Neural progenitor cell (in vitro differentiated cells): ENCODE data around the gene SYNRG. TPM values are rescaled to one million over a fixed set of nuclear protein-coding genes. Genes with fewer than 3 reads are reported as not detected.

Source experiments
- DNase-seq: peaks from one replicate; pipeline ENCODE4 v3.0.0-alpha.2; 2016; ENCODE audit warnings: low spot score
- H2AFZ ChIP-seq: fragments of 200-600 bp; sonication (generic); replicated peaks from 2 replicates; pipeline ENCODE4 v1.6.1; 2016; ENCODE audit warnings: antibody characterized with exemption
- H3F3A ChIP-seq: fragments of 200-600 bp; sonication (generic); 2 replicates; pipeline ENCODE4 v1.6.1; 2016; ENCODE audit warnings: antibody characterized with exemption, low read depth
- H3K27ac ChIP-seq: fragments of 200-600 bp; sonication (generic); 2 replicates; pipeline ENCODE4 v1.5.1; 2016; ENCODE audit warnings: mild to moderate bottlenecking
- H3K27me3 ChIP-seq: fragments of 200-600 bp; sonication (generic); 2 replicates; pipeline ENCODE4 v1.6.1; 2016; ENCODE audit warnings: mild to moderate bottlenecking, moderate library complexity
- H3K36me3 ChIP-seq: fragments of 200-600 bp; sonication (generic); 2 replicates; pipeline ENCODE4 v1.5.1; 2016
- H3K4me1 ChIP-seq: fragments of 200-600 bp; sonication (generic); 2 replicates; pipeline ENCODE4 v1.6.1; 2016; ENCODE audit warnings: mixed run types
- H3K4me2 ChIP-seq: fragments of 200-600 bp; sonication (generic); 2 replicates; pipeline ENCODE4 v1.6.1; 2016
- H3K4me3 ChIP-seq: fragments of 200-600 bp; sonication (generic); 2 replicates; pipeline ENCODE4 v1.5.1; 2016
- H3K79me2 ChIP-seq: fragments of 200-600 bp; sonication (generic); 2 replicates; pipeline ENCODE4 v1.6.1; 2016; ENCODE audit warnings: low read depth
- H3K9ac ChIP-seq: fragments of 200-600 bp; sonication (generic); 2 replicates; pipeline ENCODE4 v1.6.1; 2016
- H3K9me3 ChIP-seq: fragments of 200-600 bp; sonication (generic); 2 replicates; pipeline ENCODE4 v1.5.1; 2016; ENCODE audit warnings: low read depth
- H4K20me1 ChIP-seq: fragments of 200-600 bp; sonication (generic); 2 replicates; pipeline ENCODE4 v1.6.1; 2016; ENCODE audit warnings: low read depth
- H3K27ac Mint-ChIP-seq: 3 replicates; pipeline ENCODE4 v1.8.0; 2021; ENCODE audit warnings: mixed read lengths
- H3K27me3 Mint-ChIP-seq: 2 replicates; pipeline ENCODE4 v1.8.0; 2022; ENCODE audit warnings: low read depth, mild to moderate bottlenecking, inconsistent platforms, moderate library complexity, mixed read lengths; ENCODE audit not compliant: insufficient read depth
- H3K36me3 Mint-ChIP-seq: 3 replicates; pipeline ENCODE4 v1.8.0; 2021; ENCODE audit warnings: mixed read lengths
- H3K4me1 Mint-ChIP-seq: 3 replicates; pipeline ENCODE4 v1.8.0; 2021; ENCODE audit warnings: mixed read lengths
- H3K4me3 Mint-ChIP-seq: 3 replicates; pipeline ENCODE4 v1.8.0; 2021; ENCODE audit warnings: mild to moderate bottlenecking, moderate library complexity, mixed read lengths
- H3K9me3 Mint-ChIP-seq: 3 replicates; pipeline ENCODE4 v1.8.0; 2020; ENCODE audit warnings: mixed read lengths
- CTCF ChIP-seq: fragments of 200-600 bp; sonication (generic); IDR thresholded peaks from 2 replicates; pipeline ENCODE4 v1.5.1; 2017; ENCODE audit warnings: antibody characterized with exemption, mild to moderate bottlenecking
- EZH2 ChIP-seq: fragments of 200-600 bp; sonication (generic); IDR thresholded peaks from 2 replicates; pipeline ENCODE4 v1.6.1; 2017; ENCODE audit warnings: antibody characterized with exemption, mild to moderate bottlenecking, moderate library complexity
- EZH2phosphoT487 ChIP-seq: fragments of 200-600 bp; sonication (generic); IDR thresholded peaks from 2 replicates; pipeline ENCODE4 v1.6.1; 2017; ENCODE audit warnings: antibody characterized with exemption
- total RNA-seq: library from RNA; depleted of rRNA; stranded (reverse); fragments of >200 nt; gene quantifications from 2 replicates; pipeline ENCODE4 v1.2.3, GENCODE V29; 2015; ENCODE audit warnings: low replicate concordance

Gene SYNRG
- total RNA-seq, 1 donor from 2014 or later, result 22.4 TPM

DNA sequence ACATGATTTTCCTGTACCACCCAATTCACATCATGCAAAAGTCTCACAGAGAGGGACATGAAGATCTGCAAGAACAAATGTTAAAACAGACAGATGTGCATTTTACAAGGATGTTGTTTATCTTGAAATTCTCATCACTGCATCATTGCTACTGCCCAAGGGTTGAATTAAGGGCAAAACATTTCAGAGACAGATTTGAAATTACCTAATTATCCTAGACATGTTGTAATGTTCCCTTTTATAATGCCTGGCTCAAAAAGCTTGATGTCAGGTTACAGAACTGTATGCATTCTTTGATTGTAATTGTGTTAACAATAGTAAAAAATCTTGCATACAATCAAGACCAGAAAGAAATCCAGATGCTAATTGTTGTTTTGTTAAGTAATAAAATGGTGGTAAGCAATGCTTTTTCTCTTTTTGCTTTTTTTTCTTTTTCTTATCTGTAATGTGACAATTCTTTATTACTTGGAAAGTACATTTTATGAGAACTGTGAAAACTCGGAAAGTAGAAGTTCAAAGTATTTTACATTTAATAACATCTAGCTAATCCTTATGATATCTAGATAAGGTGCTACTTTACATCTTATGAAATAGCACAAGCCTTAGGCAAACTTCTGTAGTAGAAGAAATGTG lies 123.2 kb downstream of the SYNRG start:
- no peak for DNase-seq
- peaks cover 44% of the 10 kb centered on the region for H3F3A ChIP-seq
- no peak overlapping the region for H3K4me3 Mint-ChIP-seq
- H3K9ac ChIP-seq, result no peak overlapping the region
- peaks cover 5% of the 10 kb centered on the region for H3K27me3 Mint-ChIP-seq
- H3K36me3 ChIP-seq, result no peaks in the 10 kb centered on the region
- no peak overlapping the region for H3K4me3 ChIP-seq
- H3K9me3 ChIP-seq, result no peaks in the 10 kb centered on the region
- H3K4me2 ChIP-seq, result no peak overlapping the region
- peaks cover 8% of the 10 kb centered on the region for H4K20me1 ChIP-seq
- peaks cover 23% of the 10 kb centered on the region for H3K4me1 ChIP-seq
- H3K9me3 Mint-ChIP-seq, result no peaks in the 10 kb centered on the region
- H2AFZ ChIP-seq, result no peak overlapping the region
- no peak overlapping the region for H3K27ac ChIP-seq
- H3K79me2 ChIP-seq, result peaks cover 9% of the 10 kb centered on the region
- H3K27me3 ChIP-seq, result peaks cover 24% of the 10 kb centered on the region
- no peaks in the 10 kb centered on the region for H3K36me3 Mint-ChIP-seq
- H3K27ac Mint-ChIP-seq, result no peak overlapping the region
- TF ChIP-seq EZH2phosphoT487, result no peak
- TF ChIP-seq CTCF, result no peak
- TF ChIP-seq EZH2, result no peak
- H3K4me1 Mint-ChIP-seq, result peaks cover 32% of the 10 kb centered on the region

DNA sequence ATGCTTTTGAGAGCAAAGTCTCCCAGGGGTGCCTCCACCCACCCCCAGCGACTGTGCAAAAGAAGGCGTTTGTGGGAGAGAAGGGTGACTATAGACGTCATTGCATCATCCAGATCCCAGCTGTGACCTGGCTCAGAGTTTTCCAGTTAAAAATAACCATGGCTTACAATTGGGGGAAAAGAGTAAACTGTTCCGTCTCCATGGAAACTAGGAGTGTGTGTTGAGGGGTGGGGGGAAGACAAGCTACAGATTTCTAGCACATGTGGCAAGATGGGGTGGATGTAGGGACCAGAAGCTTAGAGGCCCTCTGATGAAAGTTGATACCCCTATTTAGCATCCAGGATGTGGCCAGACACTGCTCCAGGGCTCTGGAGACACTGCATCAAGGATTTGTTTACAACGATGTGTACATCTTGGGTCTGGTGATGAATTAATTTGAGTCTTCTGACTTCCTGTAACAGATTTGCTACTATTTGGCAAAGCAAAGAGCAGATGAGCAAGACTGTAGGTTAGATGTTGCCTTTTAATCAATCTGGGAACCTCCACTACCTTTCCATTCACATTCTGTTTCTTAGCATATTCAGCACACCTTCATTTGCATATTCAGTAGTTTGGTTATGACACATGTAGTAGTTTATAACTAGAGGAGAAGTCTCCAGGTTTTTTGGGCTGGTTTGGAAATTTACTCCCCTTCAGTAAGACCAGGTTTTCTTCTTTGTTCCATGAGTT lies 125.7 kb downstream of the SYNRG start:
- Mint-ChIP-seq H3K36me3 (peaks cover 8% of the 10 kb centered on the region), H3K4me3 (no peak overlapping the region), H3K9me3 (no peaks in the 10 kb centered on the region), H3K4me1 (peaks cover 21% of the 10 kb centered on the region), H3K27me3 (peaks cover 4% of the 10 kb centered on the region), H3K27ac (no peak overlapping the region)
- Histone ChIP-seq H3K9me3 (no peaks in the 10 kb centered on the region), H3K9ac (no peak overlapping the region), H3K79me2 (no peaks in the 10 kb centered on the region), H3K4me2 (no peak overlapping the region), H3K4me1 (peaks cover 12% of the 10 kb centered on the region), H3K36me3 (no peaks in the 10 kb centered on the region), H3K27ac (no peak overlapping the region), H3K4me3 (no peak overlapping the region), H2AFZ (no peak overlapping the region), H3K27me3 (peaks cover 14% of the 10 kb centered on the region), H3F3A (peaks cover 27% of the 10 kb centered on the region), H4K20me1 (no peaks in the 10 kb centered on the region)
- TF ChIP-seq CTCF (no peak), EZH2phosphoT487 (no peak), EZH2 (no peak)
- DNase-seq, result no peak

DNA sequence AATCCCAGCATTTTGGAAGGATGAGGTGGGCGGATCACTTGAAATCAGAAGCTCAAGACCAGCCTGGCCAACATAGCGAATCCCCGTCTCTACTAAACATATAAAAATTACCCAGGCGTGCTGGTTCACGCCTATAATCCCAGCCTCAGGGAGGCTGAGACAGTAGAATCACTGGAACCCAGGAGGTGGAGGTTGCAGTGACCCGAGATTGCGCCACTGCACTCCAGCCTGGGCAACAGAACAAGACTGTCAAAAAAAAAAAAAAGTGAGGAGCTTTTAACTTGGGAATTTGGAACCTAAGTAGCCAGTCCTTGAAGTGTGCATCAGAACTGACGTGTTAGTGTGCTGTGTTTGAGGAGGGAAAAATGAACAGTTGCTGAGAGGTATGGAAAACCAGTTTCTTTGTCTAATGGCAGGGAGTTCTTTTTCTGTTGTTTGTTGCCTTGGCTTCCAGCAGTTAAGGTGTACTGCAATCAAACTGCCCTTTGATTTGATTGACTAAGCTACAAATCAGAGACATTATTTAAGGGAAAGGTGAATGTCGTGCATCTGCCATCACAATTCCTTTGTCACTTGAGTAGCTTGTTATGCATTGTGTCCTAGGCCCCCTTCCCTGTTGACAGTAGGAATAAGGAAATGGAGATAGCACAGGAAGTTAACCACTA lies 128.1 kb downstream of the SYNRG start:
- Histone ChIP-seq H2AFZ (no peak overlapping the region), H4K20me1 (no peaks in the 10 kb centered on the region), H3K79me2 (no peaks in the 10 kb centered on the region), H3F3A (peaks cover 15% of the 10 kb centered on the region), H3K4me3 (no peak overlapping the region), H3K27ac (peak overlapping the region; percentile 29), H3K4me1 (peaks cover 5% of the 10 kb centered on the region), H3K4me2 (no peak overlapping the region), H3K27me3 (no peaks in the 10 kb centered on the region), H3K9me3 (no peaks in the 10 kb centered on the region), H3K36me3 (no peaks in the 10 kb centered on the region), H3K9ac (no peak overlapping the region)
- Mint-ChIP-seq H3K4me3 (no peak overlapping the region), H3K27ac (no peak overlapping the region), H3K36me3 (peaks cover 14% of the 10 kb centered on the region), H3K4me1 (peaks cover 16% of the 10 kb centered on the region), H3K9me3 (no peaks in the 10 kb centered on the region), H3K27me3 (peaks cover 4% of the 10 kb centered on the region)
- no peak for DNase-seq
- TF ChIP-seq EZH2 (no peak), EZH2phosphoT487 (no peak), CTCF (no peak)
